NT2/D1 (cell line): Measurements from ENCODE around the gene SRGN.

Experiments
- SUZ12 ChIP-seq: IDR thresholded peaks from 2 replicates; pipeline ENCODE4 v1.6.1; 2011; ENCODE audit not compliant: insufficient read length, insufficient read depth; ENCODE audit errors: extremely low read depth
- YY1 ChIP-seq: IDR thresholded peaks from 2 replicates; pipeline ENCODE4 v1.6.1; 2011; ENCODE audit not compliant: insufficient read length, insufficient read depth
- ZNF274 ChIP-seq: IDR thresholded peaks from 2 replicates; pipeline ENCODE4 v1.6.1; 2011; ENCODE audit warnings: mild to moderate bottlenecking, low read depth, low read length

- TF ChIP-seq ZNF274 (no peak), SUZ12 (no peak), YY1 (no peak)
Measured at GRCh38 chr10:69107176-69107490, 19.2 kb downstream of the SRGN start.
